Stomach smooth muscle (tissue), 2 donors: ENCODE measurements around the gene CCDC63.

ENCODE experiments used
- H3K27ac ChIP-seq: one replicate; pipeline ENCODE4 v1.7.0; 2013; ENCODE audit warnings: mild to moderate bottlenecking, low read length, inconsistent platforms
- H3K27me3 ChIP-seq, 2 donors: one replicate each; pipeline ENCODE4 v1.7.0; 2013; ENCODE audit warnings: low read length in 2 of 2; ENCODE audit not compliant: insufficient read depth in 2 of 2, control insufficient read depth in 1 of 2
- H3K36me3 ChIP-seq, 2 donors: one replicate each; pipeline ENCODE4 v1.7.0; 2013; ENCODE audit warnings: low read length in 2 of 2; ENCODE audit not compliant: control insufficient read depth in 2 of 2, insufficient read depth in 2 of 2
- H3K4me1 ChIP-seq: one replicate; pipeline ENCODE4 v1.7.0; 2013; ENCODE audit warnings: low read length; ENCODE audit not compliant: control insufficient read depth, insufficient read depth
- H3K4me3 ChIP-seq, 2 donors: one replicate each; pipeline ENCODE4 v1.7.0; 2013; ENCODE audit warnings: low read length in 2 of 2
- H3K9ac ChIP-seq, 2 donors: one replicate each; pipeline ENCODE4 v1.7.0; 2013; ENCODE audit warnings: low read length in 2 of 2, mild to moderate bottlenecking in 1 of 2
- H3K9me3 ChIP-seq, 2 donors: one replicate each; pipeline ENCODE4 v1.7.0; 2013; ENCODE audit warnings: low read length in 2 of 2; ENCODE audit not compliant: control insufficient read depth in 2 of 2
- donor health status: healthy.
- donor health status: Pancreatic carcinoma.

Gene CCDC63

GRCh38 chr12:110932046-110932445 lies 85.3 kb downstream of the CCDC63 start:
- H3K4me1 ChIP-seq, result no peaks in the 10 kb centered on the region
- H3K4me3 ChIP-seq, result no peak overlapping the region

GRCh38 chr12:110933326-110933974 lies 86.7 kb downstream of the CCDC63 start:
- no peaks in the 10 kb centered on the region for H3K9me3 ChIP-seq
- H3K27me3 ChIP-seq, result peaks cover 16 to 18% of the 10 kb centered on the region in 2 donors
- no peak overlapping the region for H3K27ac ChIP-seq
- H3K4me3 ChIP-seq, result no peak overlapping the region
- H3K36me3 ChIP-seq, result no peaks in the 10 kb centered on the region
- peaks cover 3% of the 10 kb centered on the region for H3K4me1 ChIP-seq
- H3K9ac ChIP-seq, result no peak overlapping the region

More at GRCh38 chr12:110932046-110932445, 85.3 kb downstream of the CCDC63 start:
- Histone ChIP-seq H3K36me3 (no peaks in the 10 kb centered on the region), H3K27me3 (peaks cover 17 to 18% of the 10 kb centered on the region in 2 donors), H3K27ac (no peak overlapping the region), H3K9ac (no peak overlapping the region), H3K9me3 (no peaks in the 10 kb centered on the region)

- H3K9ac ChIP-seq, result no peak overlapping the region
- H3K36me3 ChIP-seq, result no peaks in the 10 kb centered on the region
- H3K27me3 ChIP-seq, result peaks cover 16 to 18% of the 10 kb centered on the region in 2 donors
- peaks cover 3% of the 10 kb centered on the region for H3K4me1 ChIP-seq
- no peaks in the 10 kb centered on the region for H3K9me3 ChIP-seq
- H3K27ac ChIP-seq, result no peak overlapping the region
- H3K4me3 ChIP-seq, result no peak overlapping the region
Observed at GRCh38 chr12:110934093-110934852, 87.5 kb downstream of the CCDC63 start.

GRCh38 chr12:110935588-110935987 lies 88.8 kb downstream of the CCDC63 start:
- Histone ChIP-seq H3K9me3 (no peaks in the 10 kb centered on the region), H3K27ac (no peak overlapping the region), H3K27me3 (peaks cover 14 to 16% of the 10 kb centered on the region in 2 donors), H3K4me1 (peaks cover 3% of the 10 kb centered on the region), H3K4me3 (no peak overlapping the region), H3K9ac (no peak overlapping the region), H3K36me3 (no peaks in the 10 kb centered on the region)

GRCh38 chr12:110936367-110937103 lies 89.7 kb downstream of the CCDC63 start:
- H3K27me3 ChIP-seq, result peaks cover 12 to 16% of the 10 kb centered on the region in 2 donors
- H3K27ac ChIP-seq, result no peak overlapping the region
- H3K9me3 ChIP-seq, result no peaks in the 10 kb centered on the region
- H3K4me1 ChIP-seq, result peaks cover 3% of the 10 kb centered on the region
- no peak overlapping the region for H3K4me3 ChIP-seq
- no peak overlapping the region for H3K9ac ChIP-seq
- H3K36me3 ChIP-seq, result no peaks in the 10 kb centered on the region

- Histone ChIP-seq H3K27ac (no peak overlapping the region), H3K9ac (no peak overlapping the region), H3K4me1 (peaks cover 3% of the 10 kb centered on the region), H3K27me3 (peaks cover 11 to 16% of the 10 kb centered on the region in 2 donors), H3K36me3 (no peaks in the 10 kb centered on the region), H3K9me3 (no peaks in the 10 kb centered on the region), H3K4me3 (no peak overlapping the region)
Observed at GRCh38 chr12:110937104-110937641, 90.4 kb downstream of the CCDC63 start.

GRCh38 chr12:110940296-110940695 lies 93.5 kb downstream of the CCDC63 start:
- Histone ChIP-seq H3K27me3 (peaks cover 10 to 11% of the 10 kb centered on the region in 2 donors), H3K4me3 (no peak overlapping the region), H3K27ac (no peak overlapping the region), H3K9me3 (no peaks in the 10 kb centered on the region), H3K36me3 (no peaks in the 10 kb centered on the region), H3K4me1 (peaks cover 3% of the 10 kb centered on the region), H3K9ac (no peak overlapping the region)

- no peak overlapping the region for H3K9ac ChIP-seq
- H3K27ac ChIP-seq, result no peak overlapping the region
- H3K9me3 ChIP-seq, result peaks cover 2 to 5% of the 10 kb centered on the region in 2 donors
- peaks cover 3% of the 10 kb centered on the region for H3K4me1 ChIP-seq
- peaks cover 5 to 11% of the 10 kb centered on the region in 2 donors for H3K27me3 ChIP-seq
- no peaks in the 10 kb centered on the region for H3K36me3 ChIP-seq
- H3K4me3 ChIP-seq, result no peak overlapping the region
Observed at GRCh38 chr12:110940933-110941332, 94.1 kb downstream of the CCDC63 start.

GRCh38 chr12:110941391-110941790 lies 94.6 kb downstream of the CCDC63 start:
- Histone ChIP-seq H3K4me3 (no peak overlapping the region), H3K27ac (no peak overlapping the region), H3K9me3 (peaks cover 2 to 5% of the 10 kb centered on the region in 2 donors), H3K4me1 (peaks cover 3% of the 10 kb centered on the region), H3K27me3 (peaks cover 5 to 11% of the 10 kb centered on the region in 2 donors), H3K9ac (no peak overlapping the region), H3K36me3 (no peaks in the 10 kb centered on the region)

- peaks cover 5 to 7% of the 10 kb centered on the region in 2 donors for H3K9me3 ChIP-seq
- peaks cover 0 to 4% of the 10 kb centered on the region in 2 donors for H3K27me3 ChIP-seq
- no peak overlapping the region for H3K4me3 ChIP-seq
- no peak overlapping the region for H3K9ac ChIP-seq
- no peak overlapping the region for H3K27ac ChIP-seq
- H3K4me1 ChIP-seq, result no peaks in the 10 kb centered on the region
- no peaks in the 10 kb centered on the region for H3K36me3 ChIP-seq
Observed at GRCh38 chr12:110943373-110943772, 96.6 kb downstream of the CCDC63 start.
